Stimulated activated naive CD8-positive, alpha-beta T cell treated with anti-CD3 and anti-CD28 coated beads, Interleukin-15, amount 100 ng/mL, for 72 hours (primary cell): ENCODE data around the gene P2RX6.

Experiments
- ATAC-seq: fragments of 150-1000 bp; cut with Tn5 transposase; 2 replicates; pipeline ENCODE4 v1.10.0; 2021; ENCODE audit warnings: mild to moderate bottlenecking, moderate library complexity
- DNase-seq, 2 donors: peaks; one replicate each; pipeline ENCODE4 v3.0.0; 2021 to 2022
- H3K27ac Mint-ChIP-seq, 2 donors: one replicate each; pipeline ENCODE4 v1.8.0; 2022; ENCODE audit warnings: mild to moderate bottlenecking in 2 of 2, mixed read lengths in 2 of 2, moderate library complexity in 2 of 2
- H3K27me3 Mint-ChIP-seq: one replicate; pipeline ENCODE4 v1.8.0; 2022; ENCODE audit warnings: mixed read lengths
- H3K4me1 Mint-ChIP-seq: one replicate; pipeline ENCODE4 v1.8.0; 2022; ENCODE audit warnings: mild to moderate bottlenecking, mixed read lengths
- H3K4me3 Mint-ChIP-seq, 2 donors: one replicate each; pipeline ENCODE4 v1.8.0; 2022; ENCODE audit warnings: mild to moderate bottlenecking in 2 of 2, mixed read lengths in 2 of 2, moderate library complexity in 1 of 2
- H3K9me3 Mint-ChIP-seq, 2 donors: one replicate each; pipeline ENCODE4 v1.8.0; 2022; ENCODE audit warnings: mixed read lengths in 2 of 2

Gene P2RX6

GRCh38 chr22:21012446-21013407 lies 2.2 kb upstream of the P2RX6 start:
- Mint-ChIP-seq H3K4me3 (peak overlapping the region; percentile 92 to 98), H3K27ac (no peak overlapping the region), H3K4me1 (peaks cover 18% of the 10 kb centered on the region), H3K27me3 (no peaks in the 10 kb centered on the region), H3K9me3 (no peaks in the 10 kb centered on the region)
- DNase-seq (no peak), ATAC-seq (no peak)

DNA sequence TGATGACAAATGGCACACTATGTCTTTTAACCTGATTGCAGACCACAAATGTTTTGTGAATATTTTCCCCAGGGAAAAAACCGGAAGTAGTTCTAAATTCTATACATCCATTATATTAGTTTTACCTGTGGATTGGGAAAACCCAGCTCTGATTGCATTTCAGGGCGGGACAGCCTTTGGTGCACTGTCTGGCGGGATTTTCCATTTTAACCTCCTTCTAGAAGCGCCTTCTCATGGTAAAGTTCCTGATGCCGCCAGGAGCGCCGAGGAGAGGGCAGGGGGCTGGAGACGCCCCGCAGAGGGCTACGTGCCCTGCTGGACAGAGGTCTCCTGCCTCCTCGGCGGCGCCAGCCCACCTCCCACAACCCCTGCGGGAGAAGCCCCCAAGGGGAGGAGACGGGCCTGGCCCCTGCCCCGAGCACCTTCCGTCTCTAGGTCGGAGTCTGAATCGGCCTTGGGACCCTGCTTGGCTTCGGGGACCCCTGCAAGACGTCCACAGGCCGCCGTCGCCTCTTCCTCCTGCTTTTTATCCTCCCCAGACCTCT lies 1.2 kb upstream of the P2RX6 start:
- no peak for ATAC-seq
- Mint-ChIP-seq H3K4me1 (peaks cover 18% of the 10 kb centered on the region), H3K4me3 (peak overlapping the region; percentile 92 to 98), H3K27ac (peak overlapping the region; percentile 82 to 89), H3K27me3 (no peaks in the 10 kb centered on the region), H3K9me3 (no peaks in the 10 kb centered on the region)
- DNase-seq, result no peak

GRCh38 chr22:21014202-21014725 lies 701 bp upstream of the P2RX6 start:
- ATAC-seq (peak; percentile 95), DNase-seq (peak; percentile 86 to 90)
- Mint-ChIP-seq H3K4me1 (peaks cover 18% of the 10 kb centered on the region), H3K4me3 (peak overlapping the region; percentile 92 to 98), H3K27ac (peak overlapping the region; percentile 82 to 89), H3K9me3 (no peaks in the 10 kb centered on the region), H3K27me3 (no peaks in the 10 kb centered on the region)

DNA sequence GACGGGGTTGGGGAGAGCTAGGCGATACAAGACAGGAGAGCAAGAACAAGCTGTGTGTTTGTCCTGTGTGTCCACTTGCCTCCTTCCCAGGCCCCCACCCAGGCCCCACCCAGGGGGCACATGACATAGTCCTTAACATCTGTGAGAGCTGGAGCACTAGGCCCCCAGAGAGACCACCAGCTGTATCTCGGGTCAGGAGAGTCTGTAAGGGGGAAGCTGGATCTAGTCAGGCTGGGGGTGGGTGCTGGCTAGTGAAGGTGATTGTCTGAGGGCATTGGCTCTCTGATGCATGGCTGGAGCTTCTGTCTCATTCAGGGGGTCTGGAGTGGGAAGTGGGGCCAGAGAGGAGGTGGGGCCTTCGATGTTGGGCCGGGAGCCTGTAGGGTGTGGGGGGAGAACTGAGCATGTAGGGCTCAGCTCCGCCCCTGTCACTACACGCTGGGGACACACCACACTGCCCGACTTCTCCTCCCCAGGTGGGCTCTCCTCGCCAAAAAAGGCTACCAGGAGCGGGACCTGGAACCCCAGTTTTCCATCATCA lies 571 bp downstream of the P2RX6 start:
- Mint-ChIP-seq H3K4me3 (peak overlapping the region; percentile 21 to 98), H3K27me3 (no peaks in the 10 kb centered on the region), H3K27ac (no peak overlapping the region)

GRCh38 chr22:21016644-21017420 lies 1.9 kb downstream of the P2RX6 start:
- H3K27ac Mint-ChIP-seq, result no peak overlapping the region
- DNase-seq, result no peak
- no peak overlapping the region for H3K4me3 Mint-ChIP-seq
- no peak for ATAC-seq
- H3K9me3 Mint-ChIP-seq, result no peaks in the 10 kb centered on the region
- peaks cover 18% of the 10 kb centered on the region for H3K4me1 Mint-ChIP-seq
- no peaks in the 10 kb centered on the region for H3K27me3 Mint-ChIP-seq

More for the DNA sequence above, 571 bp downstream of the P2RX6 start:
- H3K4me1 Mint-ChIP-seq, result peaks cover 18% of the 10 kb centered on the region
- ATAC-seq (no peak), DNase-seq (no peak)
- no peaks in the 10 kb centered on the region for H3K9me3 Mint-ChIP-seq

DNA sequence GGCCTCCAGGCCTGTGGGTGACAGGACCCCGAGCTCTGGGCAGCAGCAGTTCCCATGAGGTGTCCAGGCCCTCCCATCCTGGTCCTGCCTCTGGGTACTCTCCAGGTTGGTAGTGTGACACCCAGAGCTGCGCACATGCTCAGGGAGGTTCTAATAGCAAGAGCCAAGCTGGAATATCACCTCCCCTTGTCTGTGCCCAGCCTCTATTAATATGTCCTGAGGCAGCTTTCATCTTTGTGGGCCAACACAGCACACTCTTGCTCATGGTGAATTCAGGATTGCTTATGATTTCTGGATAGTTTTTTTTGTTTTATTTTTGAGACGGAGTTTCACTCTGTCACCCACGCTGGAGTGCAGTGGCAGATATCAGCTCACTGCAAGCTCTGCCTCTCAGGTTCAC lies 3.3 kb downstream of the P2RX6 start:
- Mint-ChIP-seq H3K4me1 (peaks cover 18% of the 10 kb centered on the region), H3K27ac (peak overlapping the region in 1 of 2 donors; percentile 20), H3K4me3 (no peak overlapping the region), H3K27me3 (no peaks in the 10 kb centered on the region), H3K9me3 (no peaks in the 10 kb centered on the region)
- DNase-seq (no peak), ATAC-seq (no peak)

DNA sequence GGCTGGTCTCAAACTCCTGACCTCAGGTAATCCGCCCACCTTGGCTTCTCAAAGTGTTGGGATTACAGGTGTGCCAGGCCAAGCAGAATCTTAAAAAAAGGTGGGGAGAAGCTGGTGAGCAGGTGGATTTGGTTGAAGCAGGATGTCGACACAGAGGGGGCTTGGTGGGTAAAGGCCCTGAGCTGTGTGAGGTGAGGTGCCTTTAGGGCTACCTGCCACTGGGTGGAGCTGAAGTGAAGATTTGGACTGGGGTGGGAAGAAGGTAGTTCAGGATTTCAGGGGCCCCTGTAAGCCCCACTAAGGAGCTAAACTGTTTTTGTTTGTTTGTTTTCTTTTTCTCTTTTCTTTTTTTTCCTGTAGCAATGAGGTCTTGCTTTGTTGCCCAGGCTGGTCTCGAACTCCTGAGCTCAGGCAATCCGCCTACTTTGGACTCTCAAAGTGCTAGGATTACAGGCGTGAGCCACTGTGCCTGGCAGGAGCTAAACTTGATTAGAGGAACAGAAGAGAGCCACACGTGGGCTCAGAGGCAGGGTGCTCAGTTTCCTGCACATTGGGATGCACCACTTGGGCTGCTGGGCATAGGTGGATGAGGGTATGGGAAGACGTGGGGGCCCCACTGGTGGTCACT lies 6.0 kb downstream of the P2RX6 start:
- peaks cover 19% of the 10 kb centered on the region for H3K4me1 Mint-ChIP-seq
- H3K27ac Mint-ChIP-seq, result no peak overlapping the region
- H3K27me3 Mint-ChIP-seq, result no peaks in the 10 kb centered on the region
- no peaks in the 10 kb centered on the region for H3K9me3 Mint-ChIP-seq
- ATAC-seq (peak; percentile 78), DNase-seq (peak in 1 of 2 donors; percentile 44)
- no peak overlapping the region for H3K4me3 Mint-ChIP-seq

DNA sequence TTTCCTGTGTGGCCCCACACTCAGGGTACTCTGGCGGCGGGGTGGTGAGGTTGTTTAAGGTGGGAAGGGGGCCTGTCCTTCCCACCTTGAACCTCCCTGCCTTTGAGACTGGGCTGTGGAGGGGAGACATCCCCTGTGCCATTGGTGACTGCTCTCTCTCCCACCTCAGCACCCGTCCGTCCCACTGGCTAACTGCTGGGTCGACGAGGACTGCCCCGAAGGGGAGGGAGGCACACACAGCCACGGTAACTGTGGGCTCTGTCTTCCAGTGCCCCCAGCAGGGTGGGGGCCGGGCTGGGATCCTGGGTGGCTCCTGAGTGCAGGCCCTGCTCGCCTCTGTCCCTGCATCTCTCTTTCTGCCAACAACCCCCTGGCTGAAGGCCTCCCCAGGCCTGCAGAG lies 7.5 kb downstream of the P2RX6 start:
- peaks cover 23% of the 10 kb centered on the region for H3K4me1 Mint-ChIP-seq
- DNase-seq (no peak), ATAC-seq (no peak)
- peak overlapping the region in 1 of 2 donors; percentile 44 for H3K27ac Mint-ChIP-seq
- no peaks in the 10 kb centered on the region for H3K9me3 Mint-ChIP-seq
- H3K4me3 Mint-ChIP-seq, result no peak overlapping the region
- no peaks in the 10 kb centered on the region for H3K27me3 Mint-ChIP-seq

DNA sequence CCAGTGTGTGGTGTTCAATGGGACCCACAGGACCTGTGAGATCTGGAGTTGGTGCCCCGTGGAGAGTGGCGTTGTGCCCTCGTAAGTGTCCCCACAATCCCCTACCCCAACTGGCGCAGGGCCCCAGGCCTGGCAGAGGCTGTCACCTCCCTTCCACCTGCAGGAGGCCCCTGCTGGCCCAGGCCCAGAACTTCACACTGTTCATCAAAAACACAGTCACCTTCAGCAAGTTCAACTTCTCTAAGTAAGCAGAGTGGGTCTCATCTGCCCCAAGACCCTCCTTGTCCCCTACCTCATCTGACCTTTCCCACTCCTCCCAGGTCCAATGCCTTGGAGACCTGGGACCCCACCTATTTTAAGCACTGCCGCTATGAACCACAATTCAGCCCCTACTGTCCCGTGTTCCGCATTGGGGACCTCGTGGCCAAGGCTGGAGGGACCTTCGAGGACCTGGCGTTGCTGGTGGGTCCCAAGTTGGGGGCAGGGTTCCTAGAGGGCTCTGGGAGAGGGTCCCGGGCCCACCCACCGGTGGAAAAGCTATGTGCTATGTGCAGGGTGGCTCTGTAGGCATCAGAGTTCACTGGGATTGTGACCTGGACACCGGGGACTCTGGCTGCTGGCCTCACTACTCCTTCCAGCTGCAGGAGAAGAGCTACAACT lies 8.1 kb downstream of the P2RX6 start:
- no peak for DNase-seq
- Mint-ChIP-seq H3K27ac (peak overlapping the region in 1 of 2 donors; percentile 44), H3K4me3 (no peak overlapping the region), H3K4me1 (peaks cover 23% of the 10 kb centered on the region), H3K9me3 (no peaks in the 10 kb centered on the region), H3K27me3 (no peaks in the 10 kb centered on the region)
- peak; percentile 34 for ATAC-seq

GRCh38 chr22:21025266-21025665 lies 10.3 kb downstream of the P2RX6 start:
- DNase-seq (peak; percentile 23 to 37), ATAC-seq (peak; percentile 73)
- Mint-ChIP-seq H3K27ac (peak overlapping the region; percentile 42 to 60), H3K9me3 (no peaks in the 10 kb centered on the region), H3K27me3 (no peaks in the 10 kb centered on the region), H3K4me1 (peaks cover 29% of the 10 kb centered on the region), H3K4me3 (peak overlapping the region; percentile 49 to 52)

- Mint-ChIP-seq H3K27me3 (peaks cover 4% of the 10 kb centered on the region), H3K4me3 (peak overlapping the region in 1 of 2 donors; percentile 52), H3K4me1 (peaks cover 33% of the 10 kb centered on the region), H3K27ac (peak overlapping the region; percentile 42 to 83), H3K9me3 (no peaks in the 10 kb centered on the region)
- ATAC-seq (no peak), DNase-seq (no peak)
These were observed 11.1 kb downstream of the P2RX6 start for GRCh38 chr22:21025763-21026755.

- ATAC-seq (no peak), DNase-seq (no peak)
- H3K27me3 Mint-ChIP-seq, result peaks cover 13% of the 10 kb centered on the region
- no peaks in the 10 kb centered on the region for H3K9me3 Mint-ChIP-seq
- H3K4me1 Mint-ChIP-seq, result peaks cover 43% of the 10 kb centered on the region
- H3K4me3 Mint-ChIP-seq, result no peak overlapping the region
- H3K27ac Mint-ChIP-seq, result no peak overlapping the region
These were observed 12.1 kb downstream of the P2RX6 start for GRCh38 chr22:21026783-21027692.
